SU-DHL-6 (cell line): ENCODE measurements around the gene NR1I2.

Source experiments
- CTCF ChIP-seq: fragments of 200-600 bp; sonication (generic); IDR thresholded peaks from one replicate; pipeline ENCODE4 v1.5.1; 2017; ENCODE audit warnings: antibody characterized with exemption, mild to moderate bottlenecking, low read length, moderate library complexity; ENCODE audit not compliant: insufficient read depth, poor library complexity, severe bottlenecking
- EZH2phosphoT487 ChIP-seq: fragments of 200-600 bp; sonication (generic), shearing (Covaris generic); conservative IDR thresholded peaks from 2 replicates; pipeline ENCODE4 v1.6.1; 2018; ENCODE audit warnings: mild to moderate bottlenecking, antibody characterized with exemption, low read length, moderate library complexity, mixed read lengths

GRCh38 chr3:119862616-119863015, 80.7 kb downstream of the NR1I2 start:
- TF ChIP-seq CTCF (no peak), EZH2phosphoT487 (no peak)
